WTC11 (cell line): ENCODE measurements around the gene SLC15A1. TPM values are rescaled to one million over a fixed set of nuclear protein-coding genes. Genes with fewer than 3 reads are reported as not detected.

Experiments
- ATAC-seq: fragments of 200-7000 bp; cut with Tn5 transposase; 2 replicates; pipeline ENCODE4 v1.10.0; 2021; ENCODE audit warnings: mild to moderate bottlenecking, moderate library complexity
- CTCF ChIA-PET: fragments of 300-600 bp; sonication (Branson Sonifier 250); formaldehyde crosslinking; loops from one replicate; lab custom pipeline; 2021; ENCODE audit warnings: antibody characterized with exemption; lab: Charles Lee
- POLR2A ChIA-PET: fragments of 350-600 bp; sonication (Branson Sonifier 250); formaldehyde crosslinking; loops from one replicate; lab custom pipeline; 2021; ENCODE audit warnings: antibody characterized with exemption; lab: Charles Lee
- DNase-seq: peaks from one replicate; pipeline ENCODE4 v3.0.0; 2021; ENCODE audit warnings: low spot score
- H3K27ac Mint-ChIP-seq: 2 replicates; pipeline ENCODE4 v1.8.0; 2021; ENCODE audit warnings: mixed read lengths
- H3K27me3 Mint-ChIP-seq: 2 replicates; pipeline ENCODE4 v1.8.0; 2021; ENCODE audit warnings: low read depth, mild to moderate bottlenecking, moderate library complexity, mixed read lengths
- H3K36me3 Mint-ChIP-seq: 2 replicates; pipeline ENCODE4 v1.8.0; 2021; ENCODE audit warnings: mixed read lengths
- H3K4me1 Mint-ChIP-seq: 2 replicates; pipeline ENCODE4 v1.8.0; 2022; ENCODE audit warnings: mixed read lengths
- H3K4me3 Mint-ChIP-seq: 2 replicates; pipeline ENCODE4 v1.8.0; 2021; ENCODE audit warnings: mild to moderate bottlenecking, moderate library complexity, mixed read lengths
- H3K9me3 Mint-ChIP-seq: 2 replicates; pipeline ENCODE4 v1.8.0; 2021; ENCODE audit warnings: mixed read lengths
- GTF2I ChIP-seq: fragments of 250-450 bp; sonication (Bioruptor Pico); conservative IDR thresholded peaks from 2 replicates; pipeline ENCODE4 v1.4.0; 2021; ENCODE audit warnings: mild to moderate bottlenecking
- IRF2 ChIP-seq: sonication (generic); formaldehyde crosslinking; IDR thresholded peaks from 2 replicates; pipeline ENCODE4 v1.8.0; 2022; ENCODE audit warnings: low read depth, missing genetic modification reagents, borderline replicate concordance
- NFE2L1 ChIP-seq: sonication (generic); formaldehyde crosslinking; IDR thresholded peaks from 2 replicates; pipeline ENCODE4 v1.8.1; 2023; ENCODE audit warnings: missing genetic modification reagents
- NR2C2 ChIP-seq: sonication (generic); formaldehyde crosslinking; IDR thresholded peaks from 2 replicates; pipeline ENCODE4 v1.8.0; 2022; ENCODE audit warnings: mild to moderate bottlenecking, missing genetic modification reagents
- NR3C1 ChIP-seq: sonication (generic); formaldehyde crosslinking; conservative IDR thresholded peaks from 2 replicates; pipeline ENCODE4 v1.8.1; 2023; ENCODE audit warnings: low read depth, mild to moderate bottlenecking, missing genetic modification reagents
- SOX15 ChIP-seq: fragments of 250-450 bp; sonication (Bioruptor Pico); IDR thresholded peaks from 2 replicates; pipeline ENCODE4 v1.9.0; 2021; ENCODE audit warnings: mild to moderate bottlenecking
- SP1 ChIP-seq: sonication (generic); formaldehyde crosslinking; conservative IDR thresholded peaks from 2 replicates; pipeline ENCODE4 v1.8.1; 2022; ENCODE audit warnings: missing genetic modification reagents
- ZNF317 ChIP-seq: sonication (generic); formaldehyde crosslinking; IDR thresholded peaks from 2 replicates; pipeline ENCODE4 v1.8.1; 2023; ENCODE audit warnings: low read depth, mild to moderate bottlenecking, moderate library complexity, missing genetic modification reagents, borderline replicate concordance
- ZNF396 ChIP-seq: fragments of 250-450 bp; sonication (Bioruptor Pico); IDR thresholded peaks from 2 replicates; pipeline ENCODE4 v1.8.0; 2021; ENCODE audit warnings: mild to moderate bottlenecking, moderate library complexity, borderline replicate concordance
- ZNF671 ChIP-seq: fragments of 250-450 bp; sonication (Bioruptor Pico); IDR thresholded peaks from 2 replicates; pipeline ENCODE4 v1.8.0; 2021; ENCODE audit warnings: mild to moderate bottlenecking
- total RNA-seq: library from RNA; stranded (reverse); gene quantifications from 3 replicates; pipeline ENCODE4 v1.2.3, GENCODE V29; 2021
- TF ChIP-seq, protein P1 (sequence below): sonication (generic); formaldehyde crosslinking; IDR thresholded peaks from 2 replicates; pipeline ENCODE4 v1.8.1; 2023; ENCODE audit warnings: mild to moderate bottlenecking, missing genetic modification reagents, moderate library complexity
- TF ChIP-seq, protein P2 (sequence below): sonication (generic); formaldehyde crosslinking; IDR thresholded peaks from 2 replicates; pipeline ENCODE4 v1.8.1; 2023; ENCODE audit warnings: mild to moderate bottlenecking, moderate library complexity, missing genetic modification reagents
- TF ChIP-seq, protein P3 (sequence below): fragments of 250-450 bp; sonication (Bioruptor Pico); IDR thresholded peaks from 2 replicates; pipeline ENCODE4 v2.1.2; 2022; ENCODE audit warnings: mild to moderate bottlenecking, moderate library complexity
- TF ChIP-seq, protein P4 (sequence below): sonication (generic); formaldehyde crosslinking; IDR thresholded peaks from 2 replicates; pipeline ENCODE4 v1.8.1; 2022; ENCODE audit warnings: mild to moderate bottlenecking, moderate library complexity, missing genetic modification reagents
- TF ChIP-seq, protein P5 (sequence below): fragments of 250-450 bp; sonication (Bioruptor Pico); conservative IDR thresholded peaks from 2 replicates; pipeline ENCODE4 v1.9.0; 2021; ENCODE audit warnings: mild to moderate bottlenecking
- TF ChIP-seq, protein P6 (sequence below): sonication (generic); formaldehyde crosslinking; IDR thresholded peaks from 2 replicates; pipeline ENCODE4 v1.8.1; 2022; ENCODE audit warnings: low read depth, missing genetic modification reagents, borderline replicate concordance
- TF ChIP-seq, protein P7 (sequence below): sonication (generic); formaldehyde crosslinking; IDR thresholded peaks from 2 replicates; pipeline ENCODE4 v1.8.1; 2023; ENCODE audit warnings: mild to moderate bottlenecking, missing genetic modification reagents, moderate library complexity
- TF ChIP-seq, protein P8 (sequence below): fragments of 200-600 bp; IDR thresholded peaks from 2 replicates; pipeline ENCODE4 v1.8.0; 2022; ENCODE audit warnings: antibody characterized with exemption
- TF ChIP-seq, protein P9 (sequence below): sonication (generic); formaldehyde crosslinking; conservative IDR thresholded peaks from 2 replicates; pipeline ENCODE4 v1.8.1; 2023; ENCODE audit warnings: mild to moderate bottlenecking, low read depth, missing genetic modification reagents, moderate library complexity

Gene SLC15A1
- total RNA-seq, 1 experiment from 2014 or later, result 2.3 TPM

DNA sequence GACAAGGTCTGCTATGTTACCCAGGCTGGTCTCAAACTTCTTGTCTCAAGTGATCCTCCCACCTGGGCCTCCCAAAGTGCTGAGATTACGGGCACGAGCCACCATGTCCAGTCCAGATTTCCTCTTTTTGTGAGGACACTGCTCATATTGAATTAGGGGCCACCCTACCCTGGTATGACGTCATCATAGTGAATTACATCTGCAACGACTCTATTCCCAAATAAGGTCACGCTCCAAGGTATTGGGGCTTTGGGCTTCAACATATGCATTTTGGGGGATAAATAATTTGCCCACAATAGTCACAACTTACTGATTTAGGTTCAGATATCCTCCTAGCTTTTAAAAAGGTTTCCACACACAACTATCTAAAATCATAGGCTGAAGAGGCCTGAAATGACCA lies 9.5 kb downstream of the SLC15A1 start (continued):
- TF ChIP-seq, protein P1, sequence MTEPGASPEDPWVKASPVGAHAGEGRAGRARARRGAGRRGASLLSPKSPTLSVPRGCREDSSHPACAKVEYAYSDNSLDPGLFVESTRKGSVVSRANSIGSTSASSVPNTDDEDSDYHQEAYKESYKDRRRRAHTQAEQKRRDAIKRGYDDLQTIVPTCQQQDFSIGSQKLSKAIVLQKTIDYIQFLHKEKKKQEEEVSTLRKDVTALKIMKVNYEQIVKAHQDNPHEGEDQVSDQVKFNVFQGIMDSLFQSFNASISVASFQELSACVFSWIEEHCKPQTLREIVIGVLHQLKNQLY, result no peak
- no peak for TF ChIP-seq ZNF396

DNA sequence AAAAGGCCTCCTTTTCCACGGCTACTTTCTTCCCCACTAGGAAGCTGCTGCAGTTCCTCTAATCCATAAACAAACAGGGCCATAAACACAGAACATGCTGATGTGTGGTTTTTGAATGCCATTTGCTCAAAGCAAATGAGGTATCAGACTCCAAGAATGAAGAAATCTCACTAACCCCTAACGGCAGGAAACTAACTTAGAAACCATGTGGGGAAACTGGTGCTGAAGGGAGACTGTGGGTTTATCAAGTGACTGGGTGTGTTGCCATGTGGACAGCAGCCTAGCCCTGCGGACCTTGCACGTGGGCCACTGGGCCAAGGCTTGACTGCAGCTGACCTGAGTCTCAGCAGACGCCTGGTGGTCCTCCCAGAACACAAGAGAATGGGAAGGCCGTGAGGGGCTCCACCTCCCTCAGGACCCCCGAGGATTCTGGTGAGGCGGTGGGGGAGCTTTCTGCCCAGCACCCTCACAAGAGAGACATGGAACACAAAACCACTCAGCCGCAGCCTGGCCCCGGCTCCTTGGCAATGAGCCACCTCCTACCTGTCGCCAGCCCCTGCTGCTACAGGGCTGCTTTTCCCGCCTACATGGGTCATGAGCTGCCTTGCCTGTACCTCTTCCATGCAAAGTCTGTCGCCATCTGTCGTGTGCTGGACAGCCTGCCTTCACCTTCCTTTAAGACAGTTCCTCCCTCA lies 10.6 kb downstream of the SLC15A1 start:
- H3K27ac Mint-ChIP-seq, result no peak overlapping the region
- H3K9me3 Mint-ChIP-seq, result peaks cover 47% of the 10 kb centered on the region
- TF ChIP-seq, protein P2, sequence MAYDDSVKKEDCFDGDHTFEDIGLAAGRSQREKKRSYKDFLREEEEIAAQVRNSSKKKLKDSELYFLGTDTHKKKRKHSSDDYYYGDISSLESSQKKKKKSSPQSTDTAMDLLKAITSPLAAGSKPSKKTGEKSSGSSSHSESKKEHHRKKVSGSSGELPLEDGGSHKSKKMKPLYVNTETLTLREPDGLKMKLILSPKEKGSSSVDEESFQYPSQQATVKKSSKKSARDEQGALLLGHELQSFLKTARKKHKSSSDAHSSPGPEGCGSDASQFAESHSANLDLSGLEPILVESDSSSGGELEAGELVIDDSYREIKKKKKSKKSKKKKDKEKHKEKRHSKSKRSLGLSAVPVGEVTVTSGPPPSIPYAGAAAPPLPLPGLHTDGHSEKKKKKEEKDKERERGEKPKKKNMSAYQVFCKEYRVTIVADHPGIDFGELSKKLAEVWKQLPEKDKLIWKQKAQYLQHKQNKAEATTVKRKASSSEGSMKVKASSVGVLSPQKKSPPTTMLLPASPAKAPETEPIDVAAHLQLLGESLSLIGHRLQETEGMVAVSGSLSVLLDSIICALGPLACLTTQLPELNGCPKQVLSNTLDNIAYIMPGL (CRISPR knock-in tag), result no peak
- TF ChIP-seq, protein P3, sequence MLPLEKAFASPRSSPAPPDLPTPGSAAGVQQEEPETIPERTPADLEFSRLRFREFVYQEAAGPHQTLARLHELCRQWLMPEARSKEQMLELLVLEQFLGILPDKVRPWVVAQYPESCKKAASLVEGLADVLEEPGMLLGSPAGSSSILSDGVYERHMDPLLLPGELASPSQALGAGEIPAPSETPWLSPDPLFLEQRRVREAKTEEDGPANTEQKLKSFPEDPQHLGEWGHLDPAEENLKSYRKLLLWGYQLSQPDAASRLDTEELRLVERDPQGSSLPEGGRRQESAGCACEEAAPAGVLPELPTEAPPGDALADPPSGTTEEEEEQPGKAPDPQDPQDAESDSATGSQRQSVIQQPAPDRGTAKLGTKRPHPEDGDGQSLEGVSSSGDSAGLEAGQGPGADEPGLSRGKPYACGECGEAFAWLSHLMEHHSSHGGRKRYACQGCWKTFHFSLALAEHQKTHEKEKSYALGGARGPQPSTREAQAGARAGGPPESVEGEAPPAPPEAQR (CRISPR knock-in tag), result no peak
- TF ChIP-seq NR2C2 (CRISPR knock-in tag), result no peak
- TF ChIP-seq, protein P4, sequence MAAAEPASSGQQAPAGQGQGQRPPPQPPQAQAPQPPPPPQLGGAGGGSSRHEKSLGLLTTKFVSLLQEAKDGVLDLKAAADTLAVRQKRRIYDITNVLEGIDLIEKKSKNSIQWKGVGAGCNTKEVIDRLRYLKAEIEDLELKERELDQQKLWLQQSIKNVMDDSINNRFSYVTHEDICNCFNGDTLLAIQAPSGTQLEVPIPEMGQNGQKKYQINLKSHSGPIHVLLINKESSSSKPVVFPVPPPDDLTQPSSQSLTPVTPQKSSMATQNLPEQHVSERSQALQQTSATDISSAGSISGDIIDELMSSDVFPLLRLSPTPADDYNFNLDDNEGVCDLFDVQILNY (CRISPR knock-in tag), result no peak
- TF ChIP-seq, protein P5, sequence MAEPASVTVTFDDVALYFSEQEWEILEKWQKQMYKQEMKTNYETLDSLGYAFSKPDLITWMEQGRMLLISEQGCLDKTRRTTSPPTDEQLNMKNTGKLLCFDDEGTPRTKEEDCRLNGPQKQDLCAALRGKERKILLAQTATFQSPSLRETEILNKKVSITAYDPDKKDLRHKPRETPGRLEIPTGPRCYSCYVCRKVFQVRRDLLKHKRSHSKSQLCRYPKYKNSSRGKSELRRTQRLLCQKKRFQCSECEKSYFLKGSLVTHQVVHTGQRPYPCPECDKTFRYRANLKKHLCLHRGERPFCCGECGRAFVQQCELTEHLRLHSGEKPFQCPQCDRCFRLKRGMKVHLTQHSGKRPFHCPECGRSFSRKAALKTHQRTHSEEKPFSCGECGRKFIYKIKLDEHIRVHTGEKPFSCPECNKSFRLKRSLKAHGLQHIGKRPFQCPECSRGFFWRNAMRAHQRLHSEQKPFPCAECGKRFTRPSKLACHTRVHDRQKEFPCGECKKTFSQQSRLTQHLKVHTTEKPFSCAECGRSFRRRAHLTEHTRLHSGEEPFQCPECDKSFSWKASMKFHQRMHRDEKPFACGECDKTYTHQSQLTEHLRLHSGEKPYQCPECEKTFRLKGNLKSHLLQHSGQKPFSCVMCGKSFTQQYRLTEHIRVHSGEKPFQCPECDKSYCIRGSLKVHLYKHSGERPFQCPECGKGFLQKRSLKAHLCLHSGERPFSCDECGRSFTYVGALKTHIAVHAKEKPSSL (CRISPR knock-in tag), result no peak
- TF ChIP-seq, protein P6, sequence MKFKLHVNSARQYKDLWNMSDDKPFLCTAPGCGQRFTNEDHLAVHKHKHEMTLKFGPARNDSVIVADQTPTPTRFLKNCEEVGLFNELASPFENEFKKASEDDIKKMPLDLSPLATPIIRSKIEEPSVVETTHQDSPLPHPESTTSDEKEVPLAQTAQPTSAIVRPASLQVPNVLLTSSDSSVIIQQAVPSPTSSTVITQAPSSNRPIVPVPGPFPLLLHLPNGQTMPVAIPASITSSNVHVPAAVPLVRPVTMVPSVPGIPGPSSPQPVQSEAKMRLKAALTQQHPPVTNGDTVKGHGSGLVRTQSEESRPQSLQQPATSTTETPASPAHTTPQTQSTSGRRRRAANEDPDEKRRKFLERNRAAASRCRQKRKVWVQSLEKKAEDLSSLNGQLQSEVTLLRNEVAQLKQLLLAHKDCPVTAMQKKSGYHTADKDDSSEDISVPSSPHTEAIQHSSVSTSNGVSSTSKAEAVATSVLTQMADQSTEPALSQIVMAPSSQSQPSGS (CRISPR knock-in tag), result no peak
- TF ChIP-seq NFE2L1 (CRISPR knock-in tag), result no peak
- no peak for TF ChIP-seq NR3C1 (CRISPR knock-in tag)
- TF ChIP-seq, protein P7, sequence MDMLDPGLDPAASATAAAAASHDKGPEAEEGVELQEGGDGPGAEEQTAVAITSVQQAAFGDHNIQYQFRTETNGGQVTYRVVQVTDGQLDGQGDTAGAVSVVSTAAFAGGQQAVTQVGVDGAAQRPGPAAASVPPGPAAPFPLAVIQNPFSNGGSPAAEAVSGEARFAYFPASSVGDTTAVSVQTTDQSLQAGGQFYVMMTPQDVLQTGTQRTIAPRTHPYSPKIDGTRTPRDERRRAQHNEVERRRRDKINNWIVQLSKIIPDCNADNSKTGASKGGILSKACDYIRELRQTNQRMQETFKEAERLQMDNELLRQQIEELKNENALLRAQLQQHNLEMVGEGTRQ (CRISPR knock-in tag), result no peak
- TF ChIP-seq GTF2I (CRISPR knock-in tag), result no peak
- TF ChIP-seq, protein P8, sequence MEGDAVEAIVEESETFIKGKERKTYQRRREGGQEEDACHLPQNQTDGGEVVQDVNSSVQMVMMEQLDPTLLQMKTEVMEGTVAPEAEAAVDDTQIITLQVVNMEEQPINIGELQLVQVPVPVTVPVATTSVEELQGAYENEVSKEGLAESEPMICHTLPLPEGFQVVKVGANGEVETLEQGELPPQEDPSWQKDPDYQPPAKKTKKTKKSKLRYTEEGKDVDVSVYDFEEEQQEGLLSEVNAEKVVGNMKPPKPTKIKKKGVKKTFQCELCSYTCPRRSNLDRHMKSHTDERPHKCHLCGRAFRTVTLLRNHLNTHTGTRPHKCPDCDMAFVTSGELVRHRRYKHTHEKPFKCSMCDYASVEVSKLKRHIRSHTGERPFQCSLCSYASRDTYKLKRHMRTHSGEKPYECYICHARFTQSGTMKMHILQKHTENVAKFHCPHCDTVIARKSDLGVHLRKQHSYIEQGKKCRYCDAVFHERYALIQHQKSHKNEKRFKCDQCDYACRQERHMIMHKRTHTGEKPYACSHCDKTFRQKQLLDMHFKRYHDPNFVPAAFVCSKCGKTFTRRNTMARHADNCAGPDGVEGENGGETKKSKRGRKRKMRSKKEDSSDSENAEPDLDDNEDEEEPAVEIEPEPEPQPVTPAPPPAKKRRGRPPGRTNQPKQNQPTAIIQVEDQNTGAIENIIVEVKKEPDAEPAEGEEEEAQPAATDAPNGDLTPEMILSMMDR, result no peak
- TF ChIP-seq ZNF317 (CRISPR knock-in tag), result no peak
- no peak for TF ChIP-seq SP1 (CRISPR knock-in tag)
- TF ChIP-seq, protein P9, sequence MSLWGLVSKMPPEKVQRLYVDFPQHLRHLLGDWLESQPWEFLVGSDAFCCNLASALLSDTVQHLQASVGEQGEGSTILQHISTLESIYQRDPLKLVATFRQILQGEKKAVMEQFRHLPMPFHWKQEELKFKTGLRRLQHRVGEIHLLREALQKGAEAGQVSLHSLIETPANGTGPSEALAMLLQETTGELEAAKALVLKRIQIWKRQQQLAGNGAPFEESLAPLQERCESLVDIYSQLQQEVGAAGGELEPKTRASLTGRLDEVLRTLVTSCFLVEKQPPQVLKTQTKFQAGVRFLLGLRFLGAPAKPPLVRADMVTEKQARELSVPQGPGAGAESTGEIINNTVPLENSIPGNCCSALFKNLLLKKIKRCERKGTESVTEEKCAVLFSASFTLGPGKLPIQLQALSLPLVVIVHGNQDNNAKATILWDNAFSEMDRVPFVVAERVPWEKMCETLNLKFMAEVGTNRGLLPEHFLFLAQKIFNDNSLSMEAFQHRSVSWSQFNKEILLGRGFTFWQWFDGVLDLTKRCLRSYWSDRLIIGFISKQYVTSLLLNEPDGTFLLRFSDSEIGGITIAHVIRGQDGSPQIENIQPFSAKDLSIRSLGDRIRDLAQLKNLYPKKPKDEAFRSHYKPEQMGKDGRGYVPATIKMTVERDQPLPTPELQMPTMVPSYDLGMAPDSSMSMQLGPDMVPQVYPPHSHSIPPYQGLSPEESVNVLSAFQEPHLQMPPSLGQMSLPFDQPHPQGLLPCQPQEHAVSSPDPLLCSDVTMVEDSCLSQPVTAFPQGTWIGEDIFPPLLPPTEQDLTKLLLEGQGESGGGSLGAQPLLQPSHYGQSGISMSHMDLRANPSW (CRISPR knock-in tag), result no peak
- no peak for TF ChIP-seq SOX15 (CRISPR knock-in tag)
- TF ChIP-seq ZNF671 (CRISPR knock-in tag), result no peak
- TF ChIP-seq IRF2, result no peak
- no peaks in the 10 kb centered on the region for H3K4me1 Mint-ChIP-seq
- DNase-seq (no peak), ATAC-seq (no peak)
- POLR2A ChIA-PET, result no interaction called here
- CTCF ChIA-PET, result interaction anchor here (1.3 kb wide), 1 partner anchor 10 kb away, joined by 3 read pairs; no protein-coding TSS in a partner anchor
- peaks cover 3% of the 10 kb centered on the region; the same call in 1 of the 2 replicates for H3K27me3 Mint-ChIP-seq
- H3K4me3 Mint-ChIP-seq, result no peak overlapping the region
- H3K36me3 Mint-ChIP-seq, result peaks cover 33% of the 10 kb centered on the region
